GM23338 (cell line): ENCODE data around the gene EGFR. TPM values are rescaled to one million over a fixed set of nuclear protein-coding genes. Genes with fewer than 3 reads are reported as not detected.

ENCODE experiments used
- ATAC-seq: fragments of 200-7000 bp; cut with Tn5 transposase; 3 replicates; pipeline ENCODE4 v1.9.1; 2020
- DNase-seq: peaks from one replicate; pipeline ENCODE4 v3.0.0-alpha.2; 2015; ENCODE audit warnings: low spot score
- H2AFZ ChIP-seq: fragments of 200-600 bp; sonication (generic); 2 replicates; pipeline ENCODE4 v1.8.0; 2016; ENCODE audit warnings: antibody characterized with exemption, mild to moderate bottlenecking, moderate library complexity
- H3F3A ChIP-seq: fragments of 200-600 bp; sonication (generic); replicated peaks from 2 replicates; pipeline ENCODE4 v1.8.0; 2017; ENCODE audit warnings: antibody characterized with exemption, mixed run types, low read depth
- H3K27ac ChIP-seq: fragments of 200-600 bp; sonication (generic); 2 replicates; pipeline ENCODE4 v1.6.1; 2016; ENCODE audit warnings: low read depth
- H3K27me3 ChIP-seq: fragments of 200-600 bp; sonication (generic); 2 replicates; pipeline ENCODE4 v1.8.0; 2016; ENCODE audit warnings: mild to moderate bottlenecking, mixed run types, moderate library complexity; ENCODE audit not compliant: insufficient read depth
- H3K36me3 ChIP-seq: fragments of 200-600 bp; sonication (generic); 2 replicates; pipeline ENCODE4 v1.8.0; 2016; ENCODE audit warnings: mild to moderate bottlenecking; ENCODE audit not compliant: insufficient read depth
- H3K4me1 ChIP-seq: fragments of 200-600 bp; sonication (generic); 2 replicates; pipeline ENCODE4 v1.8.0; 2016; ENCODE audit warnings: mild to moderate bottlenecking, moderate library complexity; ENCODE audit not compliant: insufficient read depth
- H3K4me2 ChIP-seq: fragments of 200-600 bp; sonication (generic); 2 replicates; pipeline ENCODE4 v1.7.1; 2017; ENCODE audit warnings: mixed run types
- H3K4me3 ChIP-seq: fragments of 200-600 bp; sonication (generic); 2 replicates; pipeline ENCODE4 v1.6.1; 2016; ENCODE audit warnings: mixed run types
- H3K79me2 ChIP-seq: fragments of 200-600 bp; sonication (generic); replicated peaks from 2 replicates; pipeline ENCODE4 v1.8.0; 2017; ENCODE audit warnings: mild to moderate bottlenecking; ENCODE audit not compliant: insufficient read depth
- H3K9me2 ChIP-seq: fragments of 200-600 bp; sonication (generic); 2 replicates; pipeline ENCODE4 v1.8.0; 2017; ENCODE audit not compliant: insufficient read depth
- H4K20me1 ChIP-seq: fragments of 200-600 bp; sonication (generic); replicated peaks from 2 replicates; pipeline ENCODE4 v1.8.0; 2017; ENCODE audit warnings: mild to moderate bottlenecking; ENCODE audit not compliant: insufficient read depth
- H3K27ac Mint-ChIP-seq: 2 replicates; pipeline ENCODE4 v1.8.0; 2020; ENCODE audit warnings: inconsistent platforms, mild to moderate bottlenecking, moderate library complexity, mixed read lengths
- H3K27me3 Mint-ChIP-seq: 3 replicates; pipeline ENCODE4 v1.8.0; 2022; ENCODE audit warnings: low read depth, mild to moderate bottlenecking, moderate library complexity, mixed read lengths, inconsistent platforms; ENCODE audit not compliant: insufficient read depth, poor library complexity
- H3K36me3 Mint-ChIP-seq: 3 replicates; pipeline ENCODE4 v1.8.0; 2021; ENCODE audit warnings: low read depth, mild to moderate bottlenecking, inconsistent platforms, moderate library complexity, mixed read lengths
- H3K4me1 Mint-ChIP-seq: 3 replicates; pipeline ENCODE4 v1.8.0; 2020; ENCODE audit warnings: mild to moderate bottlenecking, inconsistent platforms, mixed read lengths
- H3K4me3 Mint-ChIP-seq: 3 replicates; pipeline ENCODE4 v1.8.0; 2021; ENCODE audit warnings: moderate library complexity, mild to moderate bottlenecking, inconsistent platforms, mixed read lengths
- H3K9me3 Mint-ChIP-seq: 3 replicates; pipeline ENCODE4 v1.8.0; 2020; ENCODE audit warnings: moderate library complexity, mild to moderate bottlenecking, inconsistent platforms, mixed read lengths
- CREB1 ChIP-seq: fragments of 250-450 bp; sonication (Bioruptor Pico); IDR thresholded peaks from 2 replicates; pipeline ENCODE4 v1.5.0; 2020; ENCODE audit warnings: low read depth, mild to moderate bottlenecking, moderate library complexity
- CTCF ChIP-seq, 2 experiments: fragments of 200-600 bp in 1 of 2; sonication (generic) in 1 of 2; conservative IDR thresholded peaks; 2 replicates each; pipeline versions ENCODE4 v1.5.1 to v1.6.1; 2016 to 2017; ENCODE audit warnings: antibody characterized with exemption in 2 of 2, low read depth in 2 of 2, mild to moderate bottlenecking in 2 of 2, moderate library complexity in 1 of 2
- EZH2 ChIP-seq: fragments of 200-600 bp; sonication (generic); IDR thresholded peaks from one replicate; pipeline ENCODE4 v1.8.0; 2017; ENCODE audit warnings: antibody characterized with exemption, mild to moderate bottlenecking, low read depth; ENCODE audit not compliant: unreplicated experiment
- EZH2phosphoT487 ChIP-seq: fragments of 200-600 bp; sonication (generic); IDR thresholded peaks from one replicate; pipeline ENCODE4 v1.8.1; 2018; ENCODE audit warnings: antibody characterized with exemption; ENCODE audit not compliant: unreplicated experiment
- JUNB ChIP-seq: IDR thresholded peaks from one replicate; pipeline ENCODE4 v1.6.1; 2016; ENCODE audit warnings: antibody characterized with exemption; ENCODE audit not compliant: unreplicated experiment
- NANOG ChIP-seq: IDR thresholded peaks from 2 replicates; pipeline ENCODE4 v1.6.1; 2016; ENCODE audit warnings: antibody characterized with exemption, borderline replicate concordance
- POLR2AphosphoS5 ChIP-seq: IDR thresholded peaks from 2 replicates; pipeline ENCODE4 v1.6.1; 2016; ENCODE audit warnings: antibody characterized with exemption, low read depth
- REST ChIP-seq: IDR thresholded peaks from one replicate; pipeline ENCODE4 v1.6.1; 2018; ENCODE audit warnings: antibody characterized with exemption; ENCODE audit not compliant: unreplicated experiment
- STAT1 ChIP-seq: IDR thresholded peaks from one replicate; pipeline ENCODE4 v1.6.1; 2016; ENCODE audit warnings: antibody characterized with exemption; ENCODE audit not compliant: unreplicated experiment
- ZNF114 ChIP-seq: fragments of 250-450 bp; sonication (Bioruptor Pico); IDR thresholded peaks from 2 replicates; pipeline ENCODE4 v1.5.0; 2020; ENCODE audit warnings: mild to moderate bottlenecking, moderate library complexity
- ZNF331 ChIP-seq: fragments of 250-450 bp; sonication (Bioruptor Pico); IDR thresholded peaks from 2 replicates; pipeline ENCODE4 v1.5.0; 2020; ENCODE audit warnings: low read depth, mild to moderate bottlenecking, moderate library complexity
- polyA plus RNA-seq: library from polyadenylated mRNA; unstranded; fragments of >200 nt; fragmentation: Nextera tagmentation; extraction: Ambion mirVana; gene quantifications from 2 replicates; pipeline ENCODE4 v1.2.1, GENCODE V29; 2016
- total RNA-seq: library from RNA; depleted of rRNA; stranded (reverse); fragments of >200 nt; shearing (Covaris generic); gene quantifications from 2 replicates; pipeline ENCODE4 v1.2.3, GENCODE V29; 2014
- TF ChIP-seq, protein P1 (sequence below): fragments of 250-450 bp; sonication (Bioruptor Pico); IDR thresholded peaks from 2 replicates; pipeline ENCODE4 v1.5.0; 2020; ENCODE audit warnings: mild to moderate bottlenecking, moderate library complexity
- TF ChIP-seq, protein P2 (sequence below): IDR thresholded peaks from 2 replicates; pipeline ENCODE4 v1.6.1; 2016; ENCODE audit warnings: antibody characterized with exemption

EGFR gene
- total and polyA plus RNA-seq, 2 experiments from 2014 or later = 1.5 to 4.5 TPM

DNA sequence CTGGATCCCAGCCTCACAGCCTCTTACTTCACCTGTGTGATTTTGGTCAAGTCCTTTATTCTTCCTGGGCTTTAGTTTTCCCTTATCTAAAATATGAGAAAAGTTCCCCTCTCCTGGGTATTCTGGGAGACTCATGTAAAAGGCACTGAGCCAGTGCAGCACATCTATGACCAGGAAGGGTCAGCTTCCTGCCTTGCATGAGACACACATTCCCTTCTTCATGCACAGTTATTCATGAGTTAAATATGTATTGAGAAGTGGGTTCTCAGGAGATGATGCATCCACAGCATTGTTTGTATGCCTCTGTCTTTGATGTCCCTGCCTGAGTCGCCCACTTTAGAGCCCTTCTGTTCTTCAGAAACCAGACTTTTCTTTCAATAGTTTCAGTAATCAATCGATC is 33.3 kb downstream of the EGFR start:
- no peak overlapping the region for H3K4me2 ChIP-seq

More for the DNA sequence above, 33.3 kb downstream of the EGFR start:
- Histone ChIP-seq H3K9me2 (no peaks in the 10 kb centered on the region), H2AFZ (no peak overlapping the region), H4K20me1 (no peaks in the 10 kb centered on the region), H3K4me1 (no peaks in the 10 kb centered on the region), H3K79me2 (no peaks in the 10 kb centered on the region), H3K36me3 (no peaks in the 10 kb centered on the region), H3K4me3 (no peak overlapping the region), H3F3A (no peaks in the 10 kb centered on the region), H3K27me3 (no peaks in the 10 kb centered on the region), H3K27ac (no peak overlapping the region)
- no peak for DNase-seq
- H3K4me1 Mint-ChIP-seq = peaks cover 7% of the 10 kb centered on the region
- ATAC-seq = no peak
- H3K27ac Mint-ChIP-seq = no peak overlapping the region
- H3K9me3 Mint-ChIP-seq = no peaks in the 10 kb centered on the region
- H3K27me3 Mint-ChIP-seq = peaks cover 3% of the 10 kb centered on the region
- no peaks in the 10 kb centered on the region for H3K36me3 Mint-ChIP-seq
- no peak overlapping the region for H3K4me3 Mint-ChIP-seq
- no peak for TF ChIP-seq EZH2
- no peak for TF ChIP-seq ZNF331
- TF ChIP-seq NANOG = no peak
- no peak for TF ChIP-seq STAT1
- TF ChIP-seq POLR2AphosphoS5 = no peak
- no peak for TF ChIP-seq REST
- no peak for TF ChIP-seq JUNB
- TF ChIP-seq, protein P1, sequence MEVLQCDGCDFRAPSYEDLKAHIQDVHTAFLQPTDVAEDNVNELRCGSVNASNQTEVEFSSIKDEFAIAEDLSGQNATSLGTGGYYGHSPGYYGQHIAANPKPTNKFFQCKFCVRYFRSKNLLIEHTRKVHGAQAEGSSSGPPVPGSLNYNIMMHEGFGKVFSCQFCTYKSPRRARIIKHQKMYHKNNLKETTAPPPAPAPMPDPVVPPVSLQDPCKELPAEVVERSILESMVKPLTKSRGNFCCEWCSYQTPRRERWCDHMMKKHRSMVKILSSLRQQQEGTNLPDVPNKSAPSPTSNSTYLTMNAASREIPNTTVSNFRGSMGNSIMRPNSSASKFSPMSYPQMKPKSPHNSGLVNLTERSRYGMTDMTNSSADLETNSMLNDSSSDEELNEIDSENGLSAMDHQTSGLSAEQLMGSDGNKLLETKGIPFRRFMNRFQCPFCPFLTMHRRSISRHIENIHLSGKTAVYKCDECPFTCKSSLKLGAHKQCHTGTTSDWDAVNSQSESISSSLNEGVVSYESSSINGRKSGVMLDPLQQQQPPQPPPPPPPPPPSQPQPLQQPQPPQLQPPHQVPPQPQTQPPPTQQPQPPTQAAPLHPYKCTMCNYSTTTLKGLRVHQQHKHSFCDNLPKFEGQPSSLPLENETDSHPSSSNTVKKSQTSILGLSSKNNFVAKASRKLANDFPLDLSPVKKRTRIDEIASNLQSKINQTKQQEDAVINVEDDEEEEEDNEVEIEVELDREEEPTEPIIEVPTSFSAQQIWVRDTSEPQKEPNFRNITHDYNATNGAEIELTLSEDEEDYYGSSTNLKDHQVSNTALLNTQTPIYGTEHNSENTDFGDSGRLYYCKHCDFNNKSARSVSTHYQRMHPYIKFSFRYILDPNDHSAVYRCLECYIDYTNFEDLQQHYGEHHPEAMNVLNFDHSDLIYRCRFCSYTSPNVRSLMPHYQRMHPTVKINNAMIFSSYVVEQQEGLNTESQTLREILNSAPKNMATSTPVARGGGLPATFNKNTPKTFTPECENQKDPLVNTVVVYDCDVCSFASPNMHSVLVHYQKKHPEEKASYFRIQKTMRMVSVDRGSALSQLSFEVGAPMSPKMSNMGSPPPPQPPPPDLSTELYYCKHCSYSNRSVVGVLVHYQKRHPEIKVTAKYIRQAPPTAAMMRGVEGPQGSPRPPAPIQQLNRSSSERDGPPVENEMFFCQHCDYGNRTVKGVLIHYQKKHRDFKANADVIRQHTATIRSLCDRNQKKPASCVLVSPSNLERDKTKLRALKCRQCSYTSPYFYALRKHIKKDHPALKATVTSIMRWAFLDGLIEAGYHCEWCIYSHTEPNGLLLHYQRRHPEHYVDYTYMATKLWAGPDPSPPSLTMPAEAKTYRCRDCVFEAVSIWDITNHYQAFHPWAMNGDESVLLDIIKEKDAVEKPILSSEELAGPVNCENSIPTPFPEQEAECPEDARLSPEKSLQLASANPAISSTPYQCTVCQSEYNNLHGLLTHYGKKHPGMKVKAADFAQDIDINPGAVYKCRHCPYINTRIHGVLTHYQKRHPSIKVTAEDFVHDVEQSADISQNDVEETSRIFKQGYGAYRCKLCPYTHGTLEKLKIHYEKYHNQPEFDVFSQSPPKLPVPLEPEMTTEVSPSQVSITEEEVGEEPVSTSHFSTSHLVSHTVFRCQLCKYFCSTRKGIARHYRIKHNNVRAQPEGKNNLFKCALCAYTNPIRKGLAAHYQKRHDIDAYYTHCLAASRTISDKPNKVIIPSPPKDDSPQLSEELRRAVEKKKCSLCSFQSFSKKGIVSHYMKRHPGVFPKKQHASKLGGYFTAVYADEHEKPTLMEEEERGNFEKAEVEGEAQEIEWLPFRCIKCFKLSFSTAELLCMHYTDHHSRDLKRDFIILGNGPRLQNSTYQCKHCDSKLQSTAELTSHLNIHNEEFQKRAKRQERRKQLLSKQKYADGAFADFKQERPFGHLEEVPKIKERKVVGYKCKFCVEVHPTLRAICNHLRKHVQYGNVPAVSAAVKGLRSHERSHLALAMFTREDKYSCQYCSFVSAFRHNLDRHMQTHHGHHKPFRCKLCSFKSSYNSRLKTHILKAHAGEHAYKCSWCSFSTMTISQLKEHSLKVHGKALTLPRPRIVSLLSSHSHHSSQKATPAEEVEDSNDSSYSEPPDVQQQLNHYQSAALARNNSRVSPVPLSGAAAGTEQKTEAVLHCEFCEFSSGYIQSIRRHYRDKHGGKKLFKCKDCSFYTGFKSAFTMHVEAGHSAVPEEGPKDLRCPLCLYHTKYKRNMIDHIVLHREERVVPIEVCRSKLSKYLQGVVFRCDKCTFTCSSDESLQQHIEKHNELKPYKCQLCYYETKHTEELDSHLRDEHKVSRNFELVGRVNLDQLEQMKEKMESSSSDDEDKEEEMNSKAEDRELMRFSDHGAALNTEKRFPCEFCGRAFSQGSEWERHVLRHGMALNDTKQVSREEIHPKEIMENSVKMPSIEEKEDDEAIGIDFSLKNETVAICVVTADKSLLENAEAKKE (CRISPR knock-in tag) = no peak
- TF ChIP-seq ZNF114 (CRISPR knock-in tag) = no peak
- TF ChIP-seq, protein P2, sequence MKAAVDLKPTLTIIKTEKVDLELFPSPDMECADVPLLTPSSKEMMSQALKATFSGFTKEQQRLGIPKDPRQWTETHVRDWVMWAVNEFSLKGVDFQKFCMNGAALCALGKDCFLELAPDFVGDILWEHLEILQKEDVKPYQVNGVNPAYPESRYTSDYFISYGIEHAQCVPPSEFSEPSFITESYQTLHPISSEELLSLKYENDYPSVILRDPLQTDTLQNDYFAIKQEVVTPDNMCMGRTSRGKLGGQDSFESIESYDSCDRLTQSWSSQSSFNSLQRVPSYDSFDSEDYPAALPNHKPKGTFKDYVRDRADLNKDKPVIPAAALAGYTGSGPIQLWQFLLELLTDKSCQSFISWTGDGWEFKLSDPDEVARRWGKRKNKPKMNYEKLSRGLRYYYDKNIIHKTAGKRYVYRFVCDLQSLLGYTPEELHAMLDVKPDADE = no peak
- no peak for TF ChIP-seq CREB1 (CRISPR knock-in tag)
- no peak for TF ChIP-seq EZH2phosphoT487
- TF ChIP-seq CTCF (conservative IDR thresholded peaks at IDR 0.05; ENCODE audit: low read depth in 2 of 2) = no peak
